ENCODE measurements around the gene ADGRB3. TPM values are rescaled to one million over a fixed set of nuclear protein-coding genes. Genes with fewer than 3 reads are reported as not detected.

ADGRB3 gene
- total and polyA plus RNA-seq, 10 of the 15 experiments (the other 5 are each of a cell fraction or from before 2014, with no cell fraction given): 0.03 to 0.06 TPM; not detected in 8

- no peak overlapping the region for H3K9ac ChIP-seq (ENCODE audit: control insufficient read depth, insufficient read depth, low read length)
- no peaks in the 10 kb centered on the region for H3K4me1 ChIP-seq (ENCODE audit: control insufficient read depth, insufficient read depth, low read length)
- ChIA-PET CTCF (no interaction called here), RAD21 (ENCODE audit: unreplicated experiment) (no interaction called here), SMC1A (ENCODE audit: uncharacterized antibody, unreplicated experiment) (no interaction called here), POLR2A (no interaction called here)
- no peak overlapping the region for H2AFZ ChIP-seq (ENCODE audit: control insufficient read depth, low read depth, low read length)
- no peaks in the 10 kb centered on the region for H3K27me3 ChIP-seq (replicated peaks in 1 of 2; ENCODE audit: control insufficient read depth in 2 of 2, insufficient read depth in 2 of 2, low read length in 1 of 2)
- no peak overlapping the region for H3K27ac ChIP-seq (ENCODE audit: control insufficient read depth, insufficient read depth)
- 0% methylated on average over 1 of the region's 1 CpG for WGBS (ENCODE audit: insufficient coverage, insufficient replicate concordance, low lambda C conversion rate, missing lambda C conversion rate)
- FAIRE-seq: no peak
- TF ChIP-seq SRF (IDR thresholded peaks at IDR 0.05; ENCODE audit: low read depth in 2 of 2, low read length in 2 of 2): no peak
- TF ChIP-seq RUNX3 (IDR thresholded peaks at IDR 0.05; ENCODE audit: low read length): no peak
- no peak for TF ChIP-seq BCLAF1 (IDR thresholded peaks at IDR 0.05)
- TF ChIP-seq POLR2AphosphoS2 (IDR thresholded peaks at IDR 0.05; ENCODE audit: low read depth, low read length): no peak
- TF ChIP-seq PAX5 (IDR thresholded peaks at IDR 0.05; ENCODE audit: borderline replicate concordance, low read depth, low read length): no peak
- TF ChIP-seq SIX5 (IDR thresholded peaks at IDR 0.05; ENCODE audit: low read depth, low read length, severe bottlenecking): no peak
- TF ChIP-seq ZNF687 (IDR thresholded peaks at IDR 0.05): no peak
- no peak for TF ChIP-seq SP1 (IDR thresholded peaks at IDR 0.05; ENCODE audit: low read depth, low read length)
- TF ChIP-seq REST (IDR thresholded peaks at IDR 0.05; ENCODE audit: low read depth, low read length): no peak
- TF ChIP-seq PML (IDR thresholded peaks at IDR 0.05; ENCODE audit: low read length): no peak
- TF ChIP-seq CBX3 (IDR thresholded peaks at IDR 0.05; ENCODE audit: borderline replicate concordance, low read depth): no peak
- TF ChIP-seq CHD1 (IDR thresholded peaks at IDR 0.05; ENCODE audit: low read depth, low read length): no peak
- ATAC-seq: no peak
- H3K36me3 ChIP-seq (ENCODE audit: control insufficient read depth in 2 of 2, insufficient read depth in 2 of 2, low read length in 1 of 2): no peaks in the 10 kb centered on the region
- intact Hi-C loops (cut with micrococcal nuclease; ENCODE audit: unreplicated experiment): no loop called here
- no peak overlapping the region for H3K4me2 ChIP-seq (ENCODE audit: control insufficient read depth, insufficient read depth)
- H3K79me2 ChIP-seq (ENCODE audit: control insufficient read depth, insufficient read depth, low read length): no peaks in the 10 kb centered on the region
- in situ Hi-C loops (cut with MboI): no loop called here
- H3K9me3 ChIP-seq (replicated peaks; ENCODE audit: control insufficient read depth, insufficient read depth, low read length): no peaks in the 10 kb centered on the region
- H3K4me3 ChIP-seq: no peak overlapping the region
- no peaks in the 10 kb centered on the region for H4K20me1 ChIP-seq (ENCODE audit: control insufficient read depth, insufficient read depth)
- no TSS peak for BruUV-seq (replicated peaks)
- DNase-seq (ENCODE audit: low read depth, low spot score): no peak
Observed at GRCh38 chr6:69146385-69146784, 511.3 kb downstream of the ADGRB3 start.
